HUES48 (cell line): Measurements from ENCODE around the gene PTPRO.

ENCODE experiments used
- H3K27ac ChIP-seq: one replicate; pipeline ENCODE4 v1.7.0; 2013; ENCODE audit warnings: low read depth, low read length, inconsistent platforms
- H3K27me3 ChIP-seq: 2 replicates; pipeline ENCODE4 v1.6.1; 2013; ENCODE audit warnings: mild to moderate bottlenecking, low read length; ENCODE audit not compliant: control insufficient read depth, insufficient read depth
- H3K36me3 ChIP-seq: 2 replicates; pipeline ENCODE4 v1.6.1; 2013; ENCODE audit warnings: low read length; ENCODE audit not compliant: control insufficient read depth, insufficient read depth
- H3K4me1 ChIP-seq: 2 replicates; pipeline ENCODE4 v1.6.1; 2013; ENCODE audit warnings: mild to moderate bottlenecking, low read length; ENCODE audit not compliant: control insufficient read depth, insufficient read depth
- H3K4me3 ChIP-seq: 2 replicates; pipeline ENCODE4 v1.5.1; 2013; ENCODE audit warnings: mild to moderate bottlenecking, low read depth, low read length
- H3K9ac ChIP-seq: 2 replicates; pipeline ENCODE4 v1.6.1; 2013; ENCODE audit warnings: mild to moderate bottlenecking, low read depth, low read length, moderate library complexity
- H3K9me3 ChIP-seq: 2 replicates; pipeline ENCODE4 v1.6.1; 2013; ENCODE audit warnings: low read length; ENCODE audit not compliant: control insufficient read depth, insufficient read depth

Gene PTPRO

GRCh38 chr12:15538881-15539280 lies 216.6 kb downstream of the PTPRO start:
- Histone ChIP-seq H3K27ac (no peak overlapping the region), H3K36me3 (no peaks in the 10 kb centered on the region), H3K9me3 (no peaks in the 10 kb centered on the region), H3K27me3 (no peaks in the 10 kb centered on the region), H3K9ac (no peak overlapping the region), H3K4me1 (no peaks in the 10 kb centered on the region), H3K4me3 (no peak overlapping the region)

- H3K27ac ChIP-seq, result no peak overlapping the region
- H3K27me3 ChIP-seq, result no peaks in the 10 kb centered on the region
- no peaks in the 10 kb centered on the region for H3K9me3 ChIP-seq
- H3K36me3 ChIP-seq, result no peaks in the 10 kb centered on the region
- no peak overlapping the region for H3K9ac ChIP-seq
- H3K4me1 ChIP-seq, result no peaks in the 10 kb centered on the region
- H3K4me3 ChIP-seq, result no peak overlapping the region
Measured at GRCh38 chr12:15540005-15540404, 217.7 kb downstream of the PTPRO start.

- Histone ChIP-seq H3K27me3 (no peaks in the 10 kb centered on the region), H3K4me1 (no peaks in the 10 kb centered on the region), H3K27ac (no peak overlapping the region), H3K4me3 (no peak overlapping the region), H3K9ac (no peak overlapping the region), H3K36me3 (no peaks in the 10 kb centered on the region), H3K9me3 (no peaks in the 10 kb centered on the region)
Measured at GRCh38 chr12:15540469-15540872, 218.2 kb downstream of the PTPRO start.

GRCh38 chr12:15541996-15542631 lies 219.8 kb downstream of the PTPRO start:
- H3K4me3 ChIP-seq, result no peak overlapping the region
- no peaks in the 10 kb centered on the region for H3K4me1 ChIP-seq
- H3K27me3 ChIP-seq, result no peaks in the 10 kb centered on the region
- H3K27ac ChIP-seq, result no peak overlapping the region
- no peaks in the 10 kb centered on the region for H3K9me3 ChIP-seq
- no peaks in the 10 kb centered on the region for H3K36me3 ChIP-seq
- no peak overlapping the region for H3K9ac ChIP-seq

GRCh38 chr12:15543347-15543746 lies 221.0 kb downstream of the PTPRO start:
- H3K27ac ChIP-seq, result no peak overlapping the region
- H3K36me3 ChIP-seq, result no peaks in the 10 kb centered on the region
- H3K9me3 ChIP-seq, result no peaks in the 10 kb centered on the region
- no peaks in the 10 kb centered on the region for H3K27me3 ChIP-seq
- no peak overlapping the region for H3K9ac ChIP-seq
- no peak overlapping the region for H3K4me3 ChIP-seq
- no peaks in the 10 kb centered on the region for H3K4me1 ChIP-seq

GRCh38 chr12:15544589-15544988 lies 222.3 kb downstream of the PTPRO start:
- no peak overlapping the region for H3K9ac ChIP-seq
- no peaks in the 10 kb centered on the region for H3K9me3 ChIP-seq
- H3K27ac ChIP-seq, result no peak overlapping the region

GRCh38 chr12:15545334-15545733 lies 223.0 kb downstream of the PTPRO start:
- Histone ChIP-seq H3K27me3 (no peaks in the 10 kb centered on the region), H3K9ac (no peak overlapping the region), H3K27ac (no peak overlapping the region), H3K36me3 (no peaks in the 10 kb centered on the region), H3K4me3 (no peak overlapping the region), H3K4me1 (no peaks in the 10 kb centered on the region), H3K9me3 (no peaks in the 10 kb centered on the region)

More at GRCh38 chr12:15544589-15544988, 222.3 kb downstream of the PTPRO start:
- no peaks in the 10 kb centered on the region for H3K27me3 ChIP-seq
- H3K4me1 ChIP-seq, result no peaks in the 10 kb centered on the region
- H3K4me3 ChIP-seq, result no peak overlapping the region
- H3K36me3 ChIP-seq, result no peaks in the 10 kb centered on the region

GRCh38 chr12:15546102-15546701 lies 223.9 kb downstream of the PTPRO start:
- H3K36me3 ChIP-seq, result no peaks in the 10 kb centered on the region
- no peak overlapping the region for H3K27ac ChIP-seq
- H3K9ac ChIP-seq, result no peak overlapping the region
- H3K9me3 ChIP-seq, result no peaks in the 10 kb centered on the region
- H3K27me3 ChIP-seq, result no peaks in the 10 kb centered on the region
- no peaks in the 10 kb centered on the region for H3K4me1 ChIP-seq
- H3K4me3 ChIP-seq, result no peak overlapping the region

GRCh38 chr12:15547063-15547462 lies 224.8 kb downstream of the PTPRO start:
- H3K27ac ChIP-seq, result no peak overlapping the region
- no peaks in the 10 kb centered on the region for H3K27me3 ChIP-seq
- H3K4me1 ChIP-seq, result no peaks in the 10 kb centered on the region
- no peaks in the 10 kb centered on the region for H3K9me3 ChIP-seq
- no peak overlapping the region for H3K4me3 ChIP-seq
- H3K36me3 ChIP-seq, result no peaks in the 10 kb centered on the region
- no peak overlapping the region for H3K9ac ChIP-seq

- no peaks in the 10 kb centered on the region for H3K27me3 ChIP-seq
- H3K4me1 ChIP-seq, result no peaks in the 10 kb centered on the region
- no peak overlapping the region for H3K4me3 ChIP-seq
- H3K9me3 ChIP-seq, result no peaks in the 10 kb centered on the region
- no peak overlapping the region for H3K27ac ChIP-seq
- no peak overlapping the region for H3K9ac ChIP-seq
- H3K36me3 ChIP-seq, result no peaks in the 10 kb centered on the region
Measured at GRCh38 chr12:15547691-15548090, 225.4 kb downstream of the PTPRO start.

GRCh38 chr12:15550793-15551192 lies 228.5 kb downstream of the PTPRO start:
- Histone ChIP-seq H3K9ac (no peak overlapping the region), H3K27me3 (no peaks in the 10 kb centered on the region), H3K9me3 (no peaks in the 10 kb centered on the region), H3K36me3 (no peaks in the 10 kb centered on the region), H3K4me3 (no peak overlapping the region), H3K4me1 (no peaks in the 10 kb centered on the region), H3K27ac (no peak overlapping the region)
